Panc1 (cell line): ENCODE data around the gene UGT1A10. TPM values are rescaled to one million over a fixed set of nuclear protein-coding genes. Genes with fewer than 3 reads are reported as not detected.

Source experiments
- ATAC-seq: fragments of 200-7000 bp; cut with Tn5 transposase; 2 replicates; pipeline ENCODE4 v1.9.1; 2020; ENCODE audit warnings: mild to moderate bottlenecking, moderate library complexity
- BruUV-seq: library from RNA; stranded (reverse); fragments of 400-500 nt; replicated peaks from 2 replicates; lab custom pipeline; 2021; lab: Mats Ljungman, UMichigan
- CTCF ChIA-PET: fragments of 300-600 bp; sonication (Branson Sonifier 250); formaldehyde crosslinking; loops from one replicate; lab custom pipeline; 2022; ENCODE audit warnings: antibody characterized with exemption; lab: Charles Lee
- POLR2A ChIA-PET: fragments of 300-600 bp; sonication (Branson Sonifier 250); formaldehyde crosslinking; loops from one replicate; lab custom pipeline; 2022; ENCODE audit warnings: antibody characterized with exemption; lab: Charles Lee
- DNase-seq: peaks from one replicate; pipeline ENCODE4 v3.0.0-alpha.2; 2010; ENCODE audit warnings: low read depth, low spot score
- H3K27ac ChIP-seq: 2 replicates; pipeline ENCODE4 v1.5.1; 2011; ENCODE audit warnings: mild to moderate bottlenecking, low read length, inconsistent platforms
- H3K27me3 ChIP-seq: fragments of 200-500 bp; sonication (Bioruptor generic); 2 replicates; pipeline ENCODE4 v1.6.0; 2014; ENCODE audit warnings: low read length, inconsistent platforms; ENCODE audit not compliant: control insufficient read depth, insufficient read depth
- H3K36me3 ChIP-seq: fragments of 200-500 bp; sonication (Bioruptor generic); 2 replicates; pipeline ENCODE4 v1.5.1; 2014; ENCODE audit warnings: inconsistent platforms, mild to moderate bottlenecking, low read length, moderate library complexity; ENCODE audit not compliant: control insufficient read depth, insufficient read depth
- H3K4me1 ChIP-seq: 2 replicates; pipeline ENCODE4 v1.5.1; 2011; ENCODE audit warnings: inconsistent platforms, mild to moderate bottlenecking, low read length, moderate library complexity; ENCODE audit not compliant: control insufficient read depth, insufficient read depth
- H3K4me3 ChIP-seq, 2 experiments: 2 replicates each; pipeline ENCODE4 v1.5.1; 2011 to 2012; ENCODE audit warnings: low read depth in 2 of 2, low read length in 2 of 2, mild to moderate bottlenecking in 2 of 2, inconsistent platforms in 1 of 2, moderate library complexity in 1 of 2
- H3K9me3 ChIP-seq: fragments of 200-500 bp; sonication (Bioruptor generic); 2 replicates; pipeline ENCODE4 v1.5.1; 2014; ENCODE audit warnings: low read depth, mild to moderate bottlenecking, inconsistent platforms, low read length, moderate library complexity; ENCODE audit not compliant: control insufficient read depth, insufficient read depth
- CTCF ChIP-seq: fragments of 450-650 bp; IDR thresholded peaks from 2 replicates; pipeline ENCODE4 v1.5.1; 2017; ENCODE audit warnings: mild to moderate bottlenecking
- POLR2AphosphoS5 ChIP-seq: IDR thresholded peaks from 2 replicates; pipeline ENCODE4 v1.6.1; 2012; ENCODE audit warnings: mild to moderate bottlenecking, low read depth, low read length, moderate library complexity
- SIN3A ChIP-seq: IDR thresholded peaks from 2 replicates; pipeline ENCODE4 v1.6.1; 2012; ENCODE audit warnings: low read depth, mild to moderate bottlenecking, low read length, moderate library complexity, borderline replicate concordance; ENCODE audit not compliant: insufficient read depth
- TCF7L2 ChIP-seq: IDR thresholded peaks from 2 replicates; pipeline ENCODE4 v1.6.1; 2011; ENCODE audit warnings: mild to moderate bottlenecking, low read depth, low read length, inconsistent platforms
- in situ Hi-C: cut with HindIII; loops from 2 replicates; pipeline ENCODE4 v1.10.0; 2016; ENCODE audit warnings: low sequenced_read_pairs, low pct_unique_long_range_greater_than_20kb
- intact Hi-C: fragments of 100-400 bp; cut with micrococcal nuclease; formaldehyde crosslinking; loops from one replicate; pipeline ENCODE4 v1.10.0; 2022; ENCODE audit not compliant: unreplicated experiment
- total RNA-seq: library from RNA; stranded (reverse); gene quantifications from one replicate; pipeline ENCODE4 v1.2.1, GENCODE V29; 2021; ENCODE audit not compliant: unreplicated experiment
- TF ChIP-seq, protein P1 (sequence below), 2 experiments: IDR thresholded peaks; 2 replicates each; pipeline ENCODE4 v1.6.1; 2011 to 2012; ENCODE audit warnings: low read depth in 2 of 2, control low read depth in 1 of 2, low read length in 1 of 2, mild to moderate bottlenecking in 1 of 2, moderate library complexity in 1 of 2; ENCODE audit not compliant: insufficient read depth in 1 of 2

Gene UGT1A10
- total RNA-seq, 1 experiment from 2014 or later = not detected

GRCh38 chr2:233627331-233628025, 8.8 kb upstream of the UGT1A10 start:
- H3K4me1 ChIP-seq = no peaks in the 10 kb centered on the region
- intact Hi-C loops (no loop called here), in situ Hi-C loops (no loop called here)
- no peaks in the 10 kb centered on the region for H3K36me3 ChIP-seq
- ATAC-seq (no peak), DNase-seq (no peak)
- POLR2A ChIA-PET = interaction anchor here (0.6 kb wide), 1 partner anchor 110 kb away, joined by 5 read pairs; no protein-coding TSS in a partner anchor
- H3K9me3 ChIP-seq = no peaks in the 10 kb centered on the region
- CTCF ChIA-PET = no interaction called here
- no peaks in the 10 kb centered on the region for H3K27me3 ChIP-seq
- no peak overlapping the region for H3K4me3 ChIP-seq
- BruUV-seq = no TSS peak
- TF ChIP-seq TCF7L2 (no peak), SIN3A (no peak), POLR2AphosphoS5 (no peak), CTCF (no peak)
- TF ChIP-seq, protein P1, sequence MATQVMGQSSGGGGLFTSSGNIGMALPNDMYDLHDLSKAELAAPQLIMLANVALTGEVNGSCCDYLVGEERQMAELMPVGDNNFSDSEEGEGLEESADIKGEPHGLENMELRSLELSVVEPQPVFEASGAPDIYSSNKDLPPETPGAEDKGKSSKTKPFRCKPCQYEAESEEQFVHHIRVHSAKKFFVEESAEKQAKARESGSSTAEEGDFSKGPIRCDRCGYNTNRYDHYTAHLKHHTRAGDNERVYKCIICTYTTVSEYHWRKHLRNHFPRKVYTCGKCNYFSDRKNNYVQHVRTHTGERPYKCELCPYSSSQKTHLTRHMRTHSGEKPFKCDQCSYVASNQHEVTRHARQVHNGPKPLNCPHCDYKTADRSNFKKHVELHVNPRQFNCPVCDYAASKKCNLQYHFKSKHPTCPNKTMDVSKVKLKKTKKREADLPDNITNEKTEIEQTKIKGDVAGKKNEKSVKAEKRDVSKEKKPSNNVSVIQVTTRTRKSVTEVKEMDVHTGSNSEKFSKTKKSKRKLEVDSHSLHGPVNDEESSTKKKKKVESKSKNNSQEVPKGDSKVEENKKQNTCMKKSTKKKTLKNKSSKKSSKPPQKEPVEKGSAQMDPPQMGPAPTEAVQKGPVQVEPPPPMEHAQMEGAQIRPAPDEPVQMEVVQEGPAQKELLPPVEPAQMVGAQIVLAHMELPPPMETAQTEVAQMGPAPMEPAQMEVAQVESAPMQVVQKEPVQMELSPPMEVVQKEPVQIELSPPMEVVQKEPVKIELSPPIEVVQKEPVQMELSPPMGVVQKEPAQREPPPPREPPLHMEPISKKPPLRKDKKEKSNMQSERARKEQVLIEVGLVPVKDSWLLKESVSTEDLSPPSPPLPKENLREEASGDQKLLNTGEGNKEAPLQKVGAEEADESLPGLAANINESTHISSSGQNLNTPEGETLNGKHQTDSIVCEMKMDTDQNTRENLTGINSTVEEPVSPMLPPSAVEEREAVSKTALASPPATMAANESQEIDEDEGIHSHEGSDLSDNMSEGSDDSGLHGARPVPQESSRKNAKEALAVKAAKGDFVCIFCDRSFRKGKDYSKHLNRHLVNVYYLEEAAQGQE (IDR thresholded peaks at IDR 0.05; ENCODE audit: insufficient read depth in 1 of 2, low read depth in 2 of 2, low read length in 1 of 2) = no peak
- no peak overlapping the region for H3K27ac ChIP-seq

- H3K36me3 ChIP-seq = no peaks in the 10 kb centered on the region
- ChIA-PET CTCF (no interaction called here), POLR2A (no interaction called here)
- no peak overlapping the region for H3K27ac ChIP-seq
- no peak for DNase-seq
- intact Hi-C loops (no loop called here), in situ Hi-C loops (no loop called here)
- H3K27me3 ChIP-seq = no peaks in the 10 kb centered on the region
- no TSS peak for BruUV-seq
- TF ChIP-seq, protein P1 (IDR thresholded peaks at IDR 0.05; ENCODE audit: insufficient read depth in 1 of 2, low read depth in 2 of 2, low read length in 1 of 2) = no peak
- no peak for TF ChIP-seq SIN3A
- no peak for TF ChIP-seq POLR2AphosphoS5
- no peak for TF ChIP-seq TCF7L2
- TF ChIP-seq CTCF = no peak
- no peaks in the 10 kb centered on the region for H3K4me1 ChIP-seq
- no peak overlapping the region for H3K4me3 ChIP-seq
- ATAC-seq = no peak
- H3K9me3 ChIP-seq = no peaks in the 10 kb centered on the region
Measured at GRCh38 chr2:233638836-233639235, 2.6 kb downstream of the UGT1A10 start.
